BLaER1 (cell line): ENCODE results near the gene TMEM8B.

Source experiments
- H3K27ac ChIP-seq: shearing (Covaris generic); formaldehyde crosslinking; 2 replicates; pipeline ENCODE4 v1.8.1; 2022
- H3K27me3 ChIP-seq: shearing (Covaris generic); formaldehyde crosslinking; 2 replicates; pipeline ENCODE4 v1.8.1; 2022
- H3K36me3 ChIP-seq: shearing (Covaris generic); formaldehyde crosslinking; 2 replicates; pipeline ENCODE4 v1.8.1; 2022
- H3K4me1 ChIP-seq: shearing (Covaris generic); formaldehyde crosslinking; 2 replicates; pipeline ENCODE4 v1.8.1; 2022
- H3K4me2 ChIP-seq: shearing (Covaris generic); formaldehyde crosslinking; 2 replicates; pipeline ENCODE4 v1.8.1; 2022
- H3K4me3 ChIP-seq: shearing (Covaris generic); formaldehyde crosslinking; 2 replicates; pipeline ENCODE4 v1.8.1; 2022
- H3K9ac ChIP-seq: shearing (Covaris generic); formaldehyde crosslinking; 2 replicates; pipeline ENCODE4 v1.8.1; 2022
- H3K9me3 ChIP-seq: shearing (Covaris generic); formaldehyde crosslinking; 2 replicates; pipeline ENCODE4 v1.8.1; 2022
- H4K20me1 ChIP-seq: shearing (Covaris generic); formaldehyde crosslinking; 2 replicates; pipeline ENCODE4 v1.8.1; 2022
- Cebpa-rat ChIP-seq: shearing (Covaris generic); IDR thresholded peaks from 2 replicates; pipeline ENCODE4 v1.8.1; 2022

Gene TMEM8B

DNA sequence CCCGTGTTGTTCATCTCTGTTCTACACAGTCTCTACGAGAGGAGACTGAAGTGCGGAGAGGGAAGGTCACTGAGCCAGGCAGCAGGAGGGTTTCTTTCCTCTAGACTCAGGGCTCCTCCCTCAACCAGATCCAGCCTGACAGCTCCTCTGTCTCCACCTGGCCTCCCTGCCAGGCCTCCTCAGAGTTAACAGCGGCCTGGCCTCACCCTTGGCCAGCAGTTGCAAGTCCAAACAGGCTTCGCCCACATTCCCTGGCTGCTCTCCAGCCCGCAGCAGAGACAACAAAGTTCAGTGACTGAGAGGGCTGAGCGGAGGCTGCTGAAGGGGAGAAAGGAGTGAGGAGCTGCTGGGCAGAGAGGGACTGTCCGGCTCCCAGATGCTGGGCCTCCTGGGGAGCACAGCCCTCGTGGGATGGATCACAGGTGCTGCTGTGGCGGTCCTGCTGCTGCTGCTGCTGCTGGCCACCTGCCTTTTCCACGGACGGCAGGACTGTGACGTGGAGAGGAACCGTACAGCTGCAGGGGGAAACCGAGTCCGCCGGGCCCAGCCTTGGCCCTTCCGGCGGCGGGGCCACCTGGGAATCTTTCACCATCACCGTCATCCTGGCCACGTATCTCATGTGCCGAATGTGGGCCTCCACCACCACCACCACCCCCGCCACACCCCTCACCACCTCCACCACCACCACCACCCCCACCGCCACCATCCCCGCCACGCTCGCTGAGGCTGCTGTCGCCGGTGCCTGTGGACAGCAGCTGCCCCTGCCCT, 77.1 kb downstream of the TMEM8B start, which contains the start of gene HRCT1:
Gene HRCT1, plus strand, starts transcription at position 291 of the 768 bp plus-strand sequence. Its CDS starts 86 bp downstream, at position 377.
- no peak for TF ChIP-seq Cebpa-rat
- Histone ChIP-seq H3K9me3 (no peaks in the 10 kb centered on the region), H3K27me3 (no peaks in the 10 kb centered on the region), H3K4me3 (no peak within 1 kb of the TSS), H3K36me3 (no peaks in the 10 kb centered on the region), H3K4me2 (peak within 1 kb of the TSS; percentile 76), H3K27ac (no peak within 1 kb of the TSS), H4K20me1 (no peaks in the 10 kb centered on the region), H3K9ac (no peak within 1 kb of the TSS), H3K4me1 (peaks cover 44% of the 10 kb centered on the region)

DNA sequence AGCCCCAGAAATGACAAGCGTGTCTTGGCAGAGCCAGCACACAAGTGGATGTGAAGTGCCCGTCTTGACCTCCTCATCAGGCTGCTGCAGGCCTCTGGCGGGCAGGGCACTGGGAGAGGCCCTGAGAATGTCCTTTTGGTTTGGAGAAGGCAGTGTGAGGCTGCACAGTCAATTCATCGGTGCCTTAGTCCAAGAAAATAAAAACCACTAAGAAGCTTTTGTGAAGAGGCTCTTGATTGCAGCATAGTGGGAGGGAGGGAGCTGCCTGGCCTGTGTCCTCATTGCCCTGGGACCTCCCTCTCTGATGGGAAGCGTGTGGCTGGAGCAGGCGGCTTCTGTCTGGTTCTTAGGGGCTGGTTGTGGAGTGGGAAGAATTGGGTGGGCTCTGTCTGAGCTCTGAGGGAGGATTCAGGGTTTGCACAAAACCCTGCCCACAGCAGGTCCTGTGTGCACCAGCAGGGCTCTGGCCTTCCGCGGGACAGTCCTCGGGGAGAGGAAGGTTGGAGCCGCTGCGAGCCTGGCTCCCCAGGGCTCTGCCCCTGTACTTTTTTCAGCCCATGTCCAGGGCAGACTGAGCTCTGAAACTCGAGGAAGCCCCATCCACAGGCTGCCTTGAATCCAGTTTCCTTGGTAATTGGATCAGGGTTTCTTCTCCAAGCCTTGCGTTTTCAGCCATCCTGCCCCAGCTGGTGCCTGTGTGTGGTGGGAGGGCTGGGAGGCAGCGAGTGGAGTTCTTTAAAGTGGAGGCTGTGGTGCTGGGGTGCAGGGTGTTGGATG, 78.1 kb downstream of the TMEM8B start:
- H3K4me1 ChIP-seq: peaks cover 54% of the 10 kb centered on the region
- H3K27me3 ChIP-seq: no peaks in the 10 kb centered on the region
- H3K4me2 ChIP-seq: peak overlapping the region; percentile 76

GRCh38 chr9:35907711-35908503, 78.9 kb downstream of the TMEM8B start:
- H3K27me3 ChIP-seq: no peaks in the 10 kb centered on the region
- TF ChIP-seq Cebpa-rat: no peak
- no peak overlapping the region for H3K4me3 ChIP-seq
- H4K20me1 ChIP-seq: no peaks in the 10 kb centered on the region
- peak overlapping the region; percentile 76 for H3K4me2 ChIP-seq
- H3K9me3 ChIP-seq: no peaks in the 10 kb centered on the region
- H3K9ac ChIP-seq: no peak overlapping the region
- H3K36me3 ChIP-seq: no peaks in the 10 kb centered on the region
- peak overlapping the region; percentile 61 for H3K27ac ChIP-seq
- H3K4me1 ChIP-seq: peaks cover 54% of the 10 kb centered on the region

More for the DNA sequence above, 78.1 kb downstream of the TMEM8B start:
- no peak overlapping the region for H3K4me3 ChIP-seq
- no peaks in the 10 kb centered on the region for H3K9me3 ChIP-seq
- no peaks in the 10 kb centered on the region for H3K36me3 ChIP-seq
- TF ChIP-seq Cebpa-rat: no peak
- no peak overlapping the region for H3K9ac ChIP-seq
- H3K27ac ChIP-seq: peak overlapping the region; percentile 61; the same call in 1 of the 2 replicates
- no peaks in the 10 kb centered on the region for H4K20me1 ChIP-seq

GRCh38 chr9:35908504-35909125, 79.6 kb downstream of the TMEM8B start:
- H3K4me2 ChIP-seq: peak overlapping the region; percentile 76
- H3K27me3 ChIP-seq: no peaks in the 10 kb centered on the region
- H3K9ac ChIP-seq: no peak overlapping the region
- TF ChIP-seq Cebpa-rat: no peak
- no peaks in the 10 kb centered on the region for H3K36me3 ChIP-seq
- peaks cover 54% of the 10 kb centered on the region for H3K4me1 ChIP-seq
- no peak overlapping the region for H3K4me3 ChIP-seq
- no peaks in the 10 kb centered on the region for H3K9me3 ChIP-seq
- H3K27ac ChIP-seq: peak overlapping the region; percentile 61
- H4K20me1 ChIP-seq: no peaks in the 10 kb centered on the region

- Histone ChIP-seq H3K4me1 (peaks cover 54% of the 10 kb centered on the region), H3K27me3 (no peaks in the 10 kb centered on the region), H3K4me3 (no peak within 1 kb of the TSS), H3K9me3 (no peaks in the 10 kb centered on the region), H4K20me1 (no peaks in the 10 kb centered on the region), H3K27ac (peak within 1 kb of the TSS; percentile 61), H3K4me2 (peak within 1 kb of the TSS; percentile 76), H3K9ac (no peak within 1 kb of the TSS), H3K36me3 (no peaks in the 10 kb centered on the region)
- TF ChIP-seq Cebpa-rat: no peak
Measured at GRCh38 chr9:35909274-35909673, 80.2 kb downstream of the TMEM8B start, which contains the start of gene SPAAR. TSS of gene SPAAR (plus strand) at chr9:35909490. CDS start at chr9:35910464, 974 bp downstream.

GRCh38 chr9:35909687-35910612, 80.9 kb downstream of the TMEM8B start:
- H3K27ac ChIP-seq: no peak overlapping the region
- no peak for TF ChIP-seq Cebpa-rat

DNA sequence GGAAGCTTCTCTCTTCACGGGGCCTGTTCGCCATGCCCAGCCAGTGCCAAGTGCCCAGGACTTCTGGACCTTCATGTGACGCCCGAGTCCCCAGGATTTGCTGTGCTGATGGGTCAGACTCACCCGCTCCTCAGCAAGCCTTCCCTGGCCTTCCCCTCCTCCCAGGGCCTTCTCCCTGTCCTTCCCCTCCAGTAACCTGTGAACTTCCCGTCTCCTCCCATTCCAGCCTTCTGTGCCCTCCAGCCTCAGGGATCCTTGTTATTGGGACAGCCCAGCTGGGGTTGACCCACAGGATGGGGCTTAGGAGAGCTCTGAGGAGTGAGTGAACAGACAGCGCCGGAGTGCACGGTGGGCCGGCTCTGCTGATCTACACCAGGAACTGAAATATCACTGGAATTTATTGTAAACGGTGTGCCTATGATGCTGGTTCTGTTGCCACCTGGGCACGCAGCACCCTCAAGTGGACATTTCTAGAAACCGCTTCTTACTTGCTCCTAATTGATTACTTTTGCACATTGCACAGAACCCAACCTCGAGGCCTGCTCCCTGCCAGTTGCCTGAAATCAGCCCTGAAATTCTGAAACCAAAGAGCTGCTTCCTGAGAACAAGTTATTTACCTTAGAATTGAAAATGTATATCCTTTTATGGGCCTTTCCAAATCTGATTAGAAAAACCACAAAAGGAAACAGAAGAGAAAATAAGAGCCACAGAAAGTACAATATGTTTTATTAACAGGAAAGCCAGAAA, 81.8 kb downstream of the TMEM8B start:
- no peak overlapping the region for H3K9ac ChIP-seq
- H3K4me1 ChIP-seq: peaks cover 54% of the 10 kb centered on the region

More at GRCh38 chr9:35909687-35910612, 80.9 kb downstream of the TMEM8B start:
- H4K20me1 ChIP-seq: no peaks in the 10 kb centered on the region
- H3K4me1 ChIP-seq: peaks cover 54% of the 10 kb centered on the region
- H3K27me3 ChIP-seq: no peaks in the 10 kb centered on the region
- H3K4me2 ChIP-seq: peak overlapping the region; percentile 31
- no peak overlapping the region for H3K4me3 ChIP-seq
- H3K36me3 ChIP-seq: no peaks in the 10 kb centered on the region
- H3K9ac ChIP-seq: no peak overlapping the region
- H3K9me3 ChIP-seq: no peaks in the 10 kb centered on the region

GRCh38 chr9:35911690-35912089, 82.7 kb downstream of the TMEM8B start:
- H3K27ac ChIP-seq: no peak overlapping the region
- H3K9me3 ChIP-seq: no peaks in the 10 kb centered on the region
- H3K4me1 ChIP-seq: peaks cover 54% of the 10 kb centered on the region
- H3K4me2 ChIP-seq: peak overlapping the region; percentile 31
- TF ChIP-seq Cebpa-rat: no peak
- H3K36me3 ChIP-seq: no peaks in the 10 kb centered on the region
- no peak overlapping the region for H3K4me3 ChIP-seq
- no peaks in the 10 kb centered on the region for H4K20me1 ChIP-seq
- H3K9ac ChIP-seq: no peak overlapping the region
- H3K27me3 ChIP-seq: no peaks in the 10 kb centered on the region

More for the DNA sequence above, 81.8 kb downstream of the TMEM8B start:
- Histone ChIP-seq H3K4me2 (peak overlapping the region; percentile 31), H3K27ac (no peak overlapping the region; the same call in 1 of the 2 replicates), H3K27me3 (no peaks in the 10 kb centered on the region), H3K36me3 (no peaks in the 10 kb centered on the region), H3K9me3 (no peaks in the 10 kb centered on the region), H3K4me3 (no peak overlapping the region), H4K20me1 (no peaks in the 10 kb centered on the region)
- TF ChIP-seq Cebpa-rat: no peak
